Skeletal muscle tissue (tissue), 4 donors: ENCODE data around the gene FALEC. TPM values are rescaled to one million over a fixed set of nuclear protein-coding genes. Genes with fewer than 3 reads are reported as not detected.

Source experiments
- H3K27ac ChIP-seq: one replicate; pipeline ENCODE4 v1.7.0; 2013; ENCODE audit warnings: mild to moderate bottlenecking, low read depth, low read length, inconsistent platforms
- H3K27me3 ChIP-seq, 3 donors: one replicate each; pipeline ENCODE4 v1.7.0; 2013; ENCODE audit warnings: low read length in 3 of 3; ENCODE audit not compliant: control insufficient read depth in 3 of 3, insufficient read depth in 3 of 3
- H3K36me3 ChIP-seq, 3 donors: one replicate each; pipeline ENCODE4 v1.7.0; 2013; ENCODE audit warnings: low read length in 3 of 3; ENCODE audit not compliant: control insufficient read depth in 3 of 3, insufficient read depth in 3 of 3
- H3K4me1 ChIP-seq, 3 donors: one replicate each; pipeline ENCODE4 v1.7.0; 2013; ENCODE audit warnings: low read length in 3 of 3, mild to moderate bottlenecking in 3 of 3; ENCODE audit not compliant: control insufficient read depth in 3 of 3, insufficient read depth in 3 of 3
- H3K4me3 ChIP-seq, 3 donors: one replicate each; pipeline ENCODE4 v1.7.0; 2013; ENCODE audit warnings: low read length in 3 of 3
- H3K9ac ChIP-seq, 3 donors: one replicate each; pipeline ENCODE4 v1.7.0; 2013; ENCODE audit warnings: low read length in 3 of 3, mild to moderate bottlenecking in 3 of 3, moderate library complexity in 2 of 3, low read depth in 1 of 3
- H3K9me3 ChIP-seq, 3 donors: one replicate each; pipeline ENCODE4 v1.7.0; 2013; ENCODE audit warnings: low read length in 3 of 3; ENCODE audit not compliant: control insufficient read depth in 3 of 3
- total RNA-seq: library from RNA; depleted of rRNA; stranded (reverse); fragments of >200 nt; gene quantifications from one replicate; pipeline ENCODE4 v1.2.3, GENCODE V29; 2014
- donor health status: Osteomylitis.

FALEC gene
- not detected for total RNA-seq

DNA sequence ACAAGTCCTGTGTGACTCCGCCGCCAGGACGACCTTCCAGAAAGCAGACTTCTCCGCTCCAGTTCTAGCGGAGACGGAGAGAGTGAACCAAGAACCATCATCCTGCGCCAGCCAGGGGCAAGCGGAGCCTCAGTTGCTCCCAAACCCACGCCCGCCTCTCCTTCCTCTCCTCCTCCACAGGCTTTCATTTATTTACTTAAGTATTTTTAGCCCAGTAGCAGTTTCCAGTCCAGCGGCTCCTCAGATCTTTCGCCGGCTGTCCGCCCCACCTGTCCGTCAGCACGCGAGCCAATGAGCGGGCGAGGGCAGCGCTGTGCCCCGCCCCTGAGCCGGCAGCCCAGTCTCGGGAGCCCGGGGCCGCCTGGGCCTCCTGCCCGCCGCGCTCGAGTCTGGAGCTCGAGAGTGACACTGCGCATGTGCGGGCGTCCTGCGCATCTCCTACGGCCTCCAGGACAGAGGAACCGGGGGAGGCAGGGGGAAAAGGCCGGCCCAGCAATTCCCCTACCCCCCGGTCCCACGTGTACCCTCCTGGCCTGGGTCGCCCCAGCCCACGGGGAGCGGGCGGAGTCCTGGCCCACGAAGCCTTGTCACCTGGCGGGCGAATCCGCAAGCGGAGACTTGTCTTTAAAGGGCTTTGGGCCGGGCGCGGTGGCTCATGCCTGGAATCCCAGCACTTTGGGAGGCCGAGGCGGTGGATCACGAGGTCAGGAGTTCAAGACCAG lies at the start of gene FALEC:
Gene FALEC, plus strand, starts transcription at position 425 of the 722 bp plus-strand sequence.
- H3K4me1 ChIP-seq: peaks cover 4 to 24% (median 9%) of the 10 kb centered on the region in 3 donors
- peak within 1 kb of the TSS; percentile 93 for H3K27ac ChIP-seq
- no peaks in the 10 kb centered on the region for H3K9me3 ChIP-seq
- peak within 1 kb of the TSS; percentile 71 to 95 (median 93) for H3K4me3 ChIP-seq
- H3K36me3 ChIP-seq: peaks cover 10 to 20% (median 19%) of the 10 kb centered on the region in 3 donors
- H3K9ac ChIP-seq: peak within 1 kb of the TSS; percentile 92 to 96 (median 94)
- no peaks in the 10 kb centered on the region for H3K27me3 ChIP-seq

DNA sequence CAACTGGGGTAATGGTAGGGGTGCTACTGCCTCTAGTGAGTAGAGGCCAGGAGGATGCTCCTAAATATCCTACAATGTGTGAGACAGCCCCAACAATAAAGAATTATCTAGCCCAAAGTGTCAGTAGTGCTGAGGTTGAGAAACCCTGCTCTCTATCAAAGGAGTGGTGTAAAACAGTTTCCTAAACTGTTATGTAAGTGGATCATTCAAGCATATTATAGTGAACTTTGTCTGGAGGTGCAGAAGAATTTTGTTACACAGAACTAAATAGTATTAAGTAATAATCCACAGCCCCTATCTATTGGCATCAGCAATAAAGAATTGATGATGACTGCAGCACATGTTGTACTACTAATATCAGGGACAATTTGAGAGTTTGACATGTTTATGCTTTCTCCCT lies 48.6 kb upstream of the FALEC start:
- Histone ChIP-seq H3K9me3 (no peaks in the 10 kb centered on the region), H3K27me3 (no peaks in the 10 kb centered on the region), H3K9ac (no peak overlapping the region), H3K27ac (no peak overlapping the region), H3K4me3 (no peak overlapping the region), H3K36me3 (peaks cover 15 to 41% (median 17%) of the 10 kb centered on the region in 3 donors), H3K4me1 (no peaks in the 10 kb centered on the region)

DNA sequence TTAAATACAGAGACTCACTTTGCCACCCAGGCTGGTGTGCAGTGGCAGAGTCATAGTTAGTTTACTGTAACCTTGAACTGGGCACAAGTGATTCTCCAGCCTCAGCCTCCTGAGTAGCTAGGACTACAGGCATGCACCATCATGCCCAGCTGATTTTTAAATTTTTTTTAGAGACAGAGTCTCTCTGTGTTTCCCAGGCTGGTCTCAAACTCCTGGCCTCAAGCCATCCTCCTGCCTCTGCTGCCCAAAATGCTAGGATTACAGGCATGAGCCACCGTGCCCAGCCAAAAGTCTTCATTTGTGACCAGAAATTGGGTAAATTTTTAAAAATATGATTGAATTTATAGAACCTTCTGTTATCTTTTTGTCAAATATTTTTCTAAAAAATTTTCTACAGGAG lies 46.3 kb upstream of the FALEC start:
- Histone ChIP-seq H3K36me3 (peaks cover 21 to 47% (median 25%) of the 10 kb centered on the region in 3 donors), H3K27me3 (no peaks in the 10 kb centered on the region), H3K4me1 (peaks cover 12 to 15% (median 14%) of the 10 kb centered on the region in 3 donors), H3K9ac (no peak overlapping the region), H3K9me3 (no peaks in the 10 kb centered on the region), H3K27ac (no peak overlapping the region), H3K4me3 (no peak overlapping the region)

DNA sequence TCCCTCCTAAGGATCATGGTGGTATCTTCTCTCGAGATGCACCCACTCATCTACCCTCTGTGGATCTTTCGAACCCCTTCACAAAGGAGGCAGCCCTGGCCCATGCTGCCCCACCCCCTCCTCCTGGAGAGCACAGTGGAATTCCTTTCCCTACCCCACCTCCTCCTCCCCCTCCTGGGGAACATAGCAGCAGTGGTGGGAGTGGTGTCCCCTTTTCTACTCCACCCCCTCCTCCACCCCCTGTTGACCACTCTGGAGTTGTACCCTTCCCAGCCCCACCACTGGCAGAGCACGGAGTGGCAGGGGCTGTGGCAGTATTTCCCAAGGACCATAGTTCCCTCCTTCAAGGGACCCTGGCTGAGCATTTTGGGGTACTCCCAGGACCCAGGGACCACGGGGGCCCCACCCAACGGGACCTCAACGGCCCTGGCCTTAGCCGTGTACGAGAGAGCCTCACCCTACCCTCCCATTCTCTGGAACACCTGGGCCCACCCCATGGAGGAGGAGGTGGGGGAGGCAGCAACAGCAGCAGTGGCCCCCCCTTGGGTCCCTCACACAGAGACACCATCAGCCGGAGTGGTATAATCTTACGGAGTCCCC lies 42.9 kb upstream of the FALEC start:
- Histone ChIP-seq H3K27me3 (no peaks in the 10 kb centered on the region), H3K36me3 (peaks cover 21 to 33% (median 25%) of the 10 kb centered on the region in 3 donors), H3K4me1 (peaks cover 34 to 44% (median 40%) of the 10 kb centered on the region in 3 donors), H3K27ac (peak overlapping the region; percentile 43), H3K9ac (peak overlapping the region; percentile 3 to 63 (median 4)), H3K4me3 (no peak overlapping the region), H3K9me3 (no peaks in the 10 kb centered on the region)

DNA sequence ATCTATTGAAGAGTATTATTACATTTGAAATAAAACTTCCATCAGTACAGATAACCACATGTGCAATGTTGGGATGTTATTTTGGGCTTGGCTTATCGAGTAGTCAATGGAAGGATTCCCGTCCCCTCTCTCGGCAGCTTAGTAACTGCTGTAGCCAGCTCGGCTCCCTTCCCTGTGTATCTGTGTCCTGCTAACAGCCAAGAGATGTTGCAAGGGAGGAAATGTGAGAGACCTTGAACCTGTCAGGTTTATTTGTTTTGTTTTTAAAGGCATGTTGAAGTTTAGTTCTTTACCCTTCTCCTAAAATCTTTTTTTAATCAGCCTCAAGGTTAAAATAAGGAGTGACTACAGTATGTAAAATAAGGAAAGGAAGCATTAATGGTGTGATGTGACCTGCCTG lies 41.9 kb upstream of the FALEC start:
- H3K27me3 ChIP-seq: no peaks in the 10 kb centered on the region
- no peaks in the 10 kb centered on the region for H3K9me3 ChIP-seq
- peaks cover 39 to 53% (median 43%) of the 10 kb centered on the region in 3 donors for H3K4me1 ChIP-seq
- peak overlapping the region in 1 of 3 donors; percentile 9 for H3K4me3 ChIP-seq
- H3K36me3 ChIP-seq: peaks cover 21 to 30% (median 25%) of the 10 kb centered on the region in 3 donors
- peak overlapping the region; percentile 69 for H3K27ac ChIP-seq
- H3K9ac ChIP-seq: peak overlapping the region in 2 of 3 donors; percentile 42 to 73

DNA sequence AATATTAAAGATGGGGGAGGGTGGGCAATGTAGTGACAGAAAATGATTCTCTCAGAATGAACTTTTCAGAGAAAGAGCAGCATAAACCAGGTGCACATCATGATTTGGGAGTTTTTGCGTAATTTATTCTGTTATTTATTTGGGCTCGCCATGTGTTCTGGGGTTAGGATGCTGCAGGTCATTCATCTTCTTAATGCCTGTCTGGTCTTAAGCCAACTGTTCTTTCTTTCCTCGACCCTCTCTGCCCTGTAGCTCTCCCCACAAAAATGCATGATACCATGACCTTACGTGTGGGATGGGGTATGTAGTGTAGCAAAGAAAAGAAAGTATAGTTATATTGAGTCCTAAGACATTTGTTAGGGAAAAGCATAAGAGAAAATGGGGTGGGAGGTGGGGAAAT lies 40.7 kb upstream of the FALEC start:
- H3K27ac ChIP-seq: peak overlapping the region; percentile 69
- no peaks in the 10 kb centered on the region for H3K27me3 ChIP-seq
- H3K9me3 ChIP-seq: no peaks in the 10 kb centered on the region
- peaks cover 39 to 53% (median 43%) of the 10 kb centered on the region in 3 donors for H3K4me1 ChIP-seq
- H3K36me3 ChIP-seq: peaks cover 21 to 30% (median 25%) of the 10 kb centered on the region in 3 donors
- no peak overlapping the region for H3K4me3 ChIP-seq
- H3K9ac ChIP-seq: no peak overlapping the region

DNA sequence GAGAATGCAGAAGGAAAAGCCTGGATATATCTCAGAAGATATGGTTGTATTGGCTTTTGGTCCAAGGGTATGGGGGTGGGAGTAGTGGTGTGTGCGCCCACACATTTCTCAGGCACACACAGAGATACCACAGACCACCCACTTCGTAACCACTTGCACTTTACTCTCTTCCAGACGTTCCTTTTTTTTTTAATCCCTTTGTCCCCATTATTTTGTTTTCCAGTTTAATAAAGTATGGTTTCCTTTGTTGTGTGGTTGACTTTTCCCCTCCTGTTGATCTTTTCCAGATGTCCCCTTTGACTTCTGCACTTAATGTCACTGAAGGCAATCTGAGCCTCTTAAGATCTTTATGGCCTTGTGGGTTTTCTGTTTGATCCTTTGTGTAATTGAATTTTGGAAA lies 38.8 kb upstream of the FALEC start:
- H3K36me3 ChIP-seq: peaks cover 9 to 12% (median 11%) of the 10 kb centered on the region in 3 donors
- H3K4me3 ChIP-seq: no peak overlapping the region
- no peaks in the 10 kb centered on the region for H3K9me3 ChIP-seq
- H3K27ac ChIP-seq: peak overlapping the region; percentile 84
- H3K4me1 ChIP-seq: peaks cover 39 to 53% (median 43%) of the 10 kb centered on the region in 3 donors
- no peak overlapping the region for H3K9ac ChIP-seq
- H3K27me3 ChIP-seq: no peaks in the 10 kb centered on the region

DNA sequence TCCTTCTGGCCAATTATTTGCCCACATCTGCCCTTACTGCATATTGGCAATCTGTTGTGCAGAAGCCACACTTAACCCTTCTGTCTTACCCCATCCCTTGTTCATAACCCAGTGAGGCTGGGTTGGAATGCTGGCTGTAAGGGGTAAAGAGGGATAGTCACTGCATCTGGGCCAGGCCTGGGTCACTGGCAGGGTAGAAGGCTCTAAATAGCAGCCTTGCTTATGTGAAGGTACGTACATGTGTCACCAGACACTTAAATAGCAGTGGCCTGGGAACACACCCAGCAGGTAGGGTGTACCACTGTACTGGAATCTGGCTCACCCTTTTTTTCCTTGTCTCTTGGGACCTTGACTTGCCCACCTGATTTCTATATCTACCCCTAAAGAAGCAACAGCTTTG lies 38.2 kb upstream of the FALEC start:
- no peak overlapping the region for H3K9ac ChIP-seq
- H3K4me3 ChIP-seq: peak overlapping the region in 1 of 3 donors; percentile 17
- no peaks in the 10 kb centered on the region for H3K9me3 ChIP-seq
- H3K4me1 ChIP-seq: peaks cover 38 to 51% (median 43%) of the 10 kb centered on the region in 3 donors
- H3K36me3 ChIP-seq: peaks cover 3 to 7% (median 5%) of the 10 kb centered on the region in 3 donors
- no peaks in the 10 kb centered on the region for H3K27me3 ChIP-seq
- H3K27ac ChIP-seq: peak overlapping the region; percentile 84

DNA sequence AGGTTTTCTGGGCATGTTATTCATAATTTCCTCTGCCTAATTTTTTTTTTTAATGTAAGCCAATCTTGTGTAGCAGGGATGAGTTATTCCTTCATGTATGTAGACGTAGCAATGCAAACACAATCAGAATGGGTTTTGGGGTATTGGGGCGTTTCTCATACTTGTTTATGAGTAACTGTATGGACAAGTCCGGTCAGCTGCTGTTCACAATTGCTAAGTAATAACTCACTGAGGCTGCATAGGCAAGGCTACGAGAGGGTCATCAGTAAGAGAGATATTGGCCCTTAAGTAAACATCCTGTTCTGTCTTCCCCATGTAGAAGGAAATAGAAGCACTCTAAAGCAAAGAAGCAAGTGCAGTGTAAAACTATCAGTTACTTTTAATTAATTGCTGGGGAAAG lies 37.8 kb upstream of the FALEC start:
- H3K4me3 ChIP-seq: no peak overlapping the region
- no peak overlapping the region for H3K9ac ChIP-seq
- H3K27ac ChIP-seq: peak overlapping the region; percentile 84
- H3K4me1 ChIP-seq: peaks cover 34 to 47% (median 40%) of the 10 kb centered on the region in 3 donors
- H3K27me3 ChIP-seq: no peaks in the 10 kb centered on the region
- no peaks in the 10 kb centered on the region for H3K9me3 ChIP-seq
- peaks cover 0 to 4% (median under 1%) of the 10 kb centered on the region in 3 donors for H3K36me3 ChIP-seq

DNA sequence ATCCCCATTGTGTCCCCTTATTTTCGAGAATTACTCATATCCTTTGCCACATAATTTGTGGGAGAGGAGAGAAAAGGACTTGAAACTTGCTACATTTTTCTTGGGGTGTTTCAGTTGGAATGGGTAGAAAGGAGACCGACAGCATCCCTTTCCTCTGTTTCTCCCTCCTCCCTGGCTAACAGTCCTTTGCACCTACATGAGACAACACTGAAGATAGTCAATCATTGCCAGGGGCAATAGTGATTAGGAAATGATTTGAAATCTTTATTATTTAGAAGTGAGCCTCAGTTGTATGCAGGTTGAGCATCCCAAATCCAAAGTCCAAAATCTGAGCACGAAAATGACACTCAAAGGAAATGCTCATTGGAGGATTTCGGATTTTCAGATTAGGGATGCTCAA lies 36.2 kb upstream of the FALEC start:
- Histone ChIP-seq H3K9ac (no peak overlapping the region), H3K36me3 (no peaks in the 10 kb centered on the region), H3K27ac (no peak overlapping the region), H3K9me3 (no peaks in the 10 kb centered on the region), H3K27me3 (no peaks in the 10 kb centered on the region), H3K4me3 (no peak overlapping the region), H3K4me1 (peaks cover 24 to 36% (median 30%) of the 10 kb centered on the region in 3 donors)
